ENCODE measurements around the gene VMO1. TPM values are rescaled to one million over a fixed set of nuclear protein-coding genes. Genes with fewer than 3 reads are reported as not detected.
A peak's percentile ranks its signal among the peaks of the same experiment; 100 is the strongest.

VMO1 gene
- total and polyA plus RNA-seq, 9 of the 15 experiments (the other 6 are each of a cell fraction or from before 2014, with no cell fraction given), result 0.31 TPM; not detected in 8

DNA sequence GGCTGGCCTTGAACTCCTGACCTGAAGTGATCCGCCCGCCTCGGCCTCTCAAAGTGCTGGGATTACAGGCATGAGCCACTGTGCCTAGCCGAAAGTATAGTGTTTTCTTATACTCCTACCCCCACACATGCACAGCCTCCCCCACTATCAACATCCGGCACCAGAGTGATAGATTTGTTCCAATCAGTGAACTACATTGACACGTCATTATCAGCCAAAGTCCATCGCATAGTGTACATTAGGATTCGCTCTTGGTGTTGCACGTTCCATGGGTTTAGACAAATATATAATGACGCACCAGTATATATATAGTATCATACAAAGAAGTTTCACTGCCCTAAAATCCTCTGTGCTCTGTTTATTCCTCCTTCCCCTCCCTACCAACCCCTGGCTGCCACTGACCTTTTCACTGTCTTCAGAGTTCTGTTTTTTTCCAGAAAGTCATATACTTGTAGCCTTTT lies 26.4 kb downstream of the VMO1 start (continued):
- peak; percentile 72 for TF ChIP-seq CREM (IDR thresholded peaks at IDR 0.05; ENCODE audit: low read depth)
- TF ChIP-seq CTBP1 (IDR thresholded peaks at IDR 0.05; ENCODE audit: borderline replicate concordance), result no peak
- no peak for TF ChIP-seq ATF1 (CRISPR knock-in tag; IDR thresholded peaks at IDR 0.05)
- TF ChIP-seq ATF1 (tag; IDR thresholded peaks at IDR 0.05), result 0 out of 2 replicates have a peak, but pooled peaks have one; percentile 23

DNA sequence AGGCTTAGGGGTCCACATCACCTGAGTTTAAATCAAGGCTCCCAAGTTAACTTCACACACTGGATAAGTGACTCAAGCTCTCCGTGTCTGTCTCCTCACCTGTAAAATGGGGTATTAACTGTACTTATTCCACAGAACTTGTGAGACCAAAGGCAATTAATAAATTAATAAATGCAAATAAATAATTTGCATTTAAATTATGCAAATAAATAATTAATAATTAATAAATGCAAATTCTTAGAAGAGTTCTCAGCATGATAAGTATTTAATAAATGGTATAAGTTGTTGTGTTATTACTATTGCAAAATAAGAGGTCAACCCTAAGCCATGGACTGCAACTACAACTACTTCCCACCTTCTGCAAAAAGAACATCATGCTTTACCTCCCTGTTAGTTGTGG lies 32.8 kb downstream of the VMO1 start:
- ATAC-seq (no peak), DNase-seq (ENCODE audit: extremely low read depth in 1 of 4, low spot score in 3 of 4) (no peak), FAIRE-seq (no peak)
- Histone ChIP-seq H3K4me1 (replicated peaks in 1 of 2; ENCODE audit: control insufficient read depth in 2 of 2, insufficient read depth in 2 of 2, low read length in 2 of 2) (no peaks in the 10 kb centered on the region), H2AFZ (ENCODE audit: low read depth, low read length) (no peak overlapping the region), H3K4me3 (no peak overlapping the region), H3K9ac (ENCODE audit: insufficient read depth in 1 of 2, low read depth in 2 of 2, low read length in 2 of 2) (no peak overlapping the region), H3K36me3 (ENCODE audit: control insufficient read depth, insufficient read depth, low read length) (no peaks in the 10 kb centered on the region), H3K79me2 (ENCODE audit: control insufficient read depth, insufficient read depth, low read length) (no peaks in the 10 kb centered on the region), H4K20me1 (replicated peaks; ENCODE audit: control insufficient read depth, insufficient read depth, low read length) (no peaks in the 10 kb centered on the region), H3K27ac (ENCODE audit: extremely low read depth, low read depth, low read length) (no peak overlapping the region), H3K4me2 (ENCODE audit: insufficient read depth, low read length) (no peak overlapping the region), H3K27me3 (ENCODE audit: control insufficient read depth in 2 of 2, insufficient read depth in 2 of 2, low read length in 2 of 2) (peaks cover 19 to 30% of the 10 kb centered on the region in 2 experiments; a peak in 4 of 5 replicates), H3K9me1 (ENCODE audit: control insufficient read depth, insufficient read depth, low read length) (no peaks in the 10 kb centered on the region), H3K9me3 (replicated peaks; ENCODE audit: control insufficient read depth, insufficient read depth, low read depth, low read length) (no peaks in the 10 kb centered on the region)
- in situ Hi-C loops (cut with MboI), result no loop called here
- ChIA-PET POLR2A (interaction anchor here (1.4 kb wide), 1 partner anchor 12 kb away, joined by 3 read pairs; no protein-coding TSS in a partner anchor), CTCF (ENCODE audit: low intra/inter-chr PET ratio) (no interaction called here)
- 0% methylated on average over 1 of the region's 1 CpG for WGBS (ENCODE audit: insufficient coverage, low coverage, missing lambda C conversion rate)
- TF ChIP-seq ZNF197 (CRISPR knock-in tag; IDR thresholded peaks at IDR 0.05; ENCODE audit: low read depth) (no peak), CBFB (CRISPR knock-in tag; IDR thresholded peaks at IDR 0.05) (no peak), DACH1 (IDR thresholded peaks at IDR 0.05; ENCODE audit: partially characterized antibody) (peak; percentile 48)
- TF ChIP-seq, protein P1, sequence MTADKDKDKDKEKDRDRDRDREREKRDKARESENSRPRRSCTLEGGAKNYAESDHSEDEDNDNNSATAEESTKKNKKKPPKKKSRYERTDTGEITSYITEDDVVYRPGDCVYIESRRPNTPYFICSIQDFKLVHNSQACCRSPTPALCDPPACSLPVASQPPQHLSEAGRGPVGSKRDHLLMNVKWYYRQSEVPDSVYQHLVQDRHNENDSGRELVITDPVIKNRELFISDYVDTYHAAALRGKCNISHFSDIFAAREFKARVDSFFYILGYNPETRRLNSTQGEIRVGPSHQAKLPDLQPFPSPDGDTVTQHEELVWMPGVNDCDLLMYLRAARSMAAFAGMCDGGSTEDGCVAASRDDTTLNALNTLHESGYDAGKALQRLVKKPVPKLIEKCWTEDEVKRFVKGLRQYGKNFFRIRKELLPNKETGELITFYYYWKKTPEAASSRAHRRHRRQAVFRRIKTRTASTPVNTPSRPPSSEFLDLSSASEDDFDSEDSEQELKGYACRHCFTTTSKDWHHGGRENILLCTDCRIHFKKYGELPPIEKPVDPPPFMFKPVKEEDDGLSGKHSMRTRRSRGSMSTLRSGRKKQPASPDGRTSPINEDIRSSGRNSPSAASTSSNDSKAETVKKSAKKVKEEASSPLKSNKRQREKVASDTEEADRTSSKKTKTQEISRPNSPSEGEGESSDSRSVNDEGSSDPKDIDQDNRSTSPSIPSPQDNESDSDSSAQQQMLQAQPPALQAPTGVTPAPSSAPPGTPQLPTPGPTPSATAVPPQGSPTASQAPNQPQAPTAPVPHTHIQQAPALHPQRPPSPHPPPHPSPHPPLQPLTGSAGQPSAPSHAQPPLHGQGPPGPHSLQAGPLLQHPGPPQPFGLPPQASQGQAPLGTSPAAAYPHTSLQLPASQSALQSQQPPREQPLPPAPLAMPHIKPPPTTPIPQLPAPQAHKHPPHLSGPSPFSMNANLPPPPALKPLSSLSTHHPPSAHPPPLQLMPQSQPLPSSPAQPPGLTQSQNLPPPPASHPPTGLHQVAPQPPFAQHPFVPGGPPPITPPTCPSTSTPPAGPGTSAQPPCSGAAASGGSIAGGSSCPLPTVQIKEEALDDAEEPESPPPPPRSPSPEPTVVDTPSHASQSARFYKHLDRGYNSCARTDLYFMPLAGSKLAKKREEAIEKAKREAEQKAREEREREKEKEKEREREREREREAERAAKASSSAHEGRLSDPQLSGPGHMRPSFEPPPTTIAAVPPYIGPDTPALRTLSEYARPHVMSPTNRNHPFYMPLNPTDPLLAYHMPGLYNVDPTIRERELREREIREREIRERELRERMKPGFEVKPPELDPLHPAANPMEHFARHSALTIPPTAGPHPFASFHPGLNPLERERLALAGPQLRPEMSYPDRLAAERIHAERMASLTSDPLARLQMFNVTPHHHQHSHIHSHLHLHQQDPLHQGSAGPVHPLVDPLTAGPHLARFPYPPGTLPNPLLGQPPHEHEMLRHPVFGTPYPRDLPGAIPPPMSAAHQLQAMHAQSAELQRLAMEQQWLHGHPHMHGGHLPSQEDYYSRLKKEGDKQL (CRISPR knock-in tag; IDR thresholded peaks at IDR 0.05; ENCODE audit: borderline replicate concordance), result no peak
- no TSS peak for BruUV-seq (replicated peaks)
- intact Hi-C loops (cut with micrococcal nuclease), result no loop called here
